Measurements from ENCODE around the gene RAB3GAP1. TPM values are rescaled to one million over a fixed set of nuclear protein-coding genes. Genes with fewer than 3 reads are reported as not detected.
"Not testable (repeated sequence)": the region's sequence is repeated elsewhere in the genome, so short reads cannot be mapped to it uniquely, and the experiment has no call there.

RAB3GAP1 gene
- total RNA-seq, 2 donors from 2014 or later, result 28.5 to 29.6 TPM

- H3K9me3 ChIP-seq (ENCODE audit: control insufficient read depth, low read length), result peaks cover 66% of the 10 kb centered on the region
- peaks cover 48% of the 10 kb centered on the region for H3K36me3 ChIP-seq (ENCODE audit: control insufficient read depth, insufficient read depth, low read length)
- no peak overlapping the region for H3K27ac Mint-ChIP-seq
- no peaks in the 10 kb centered on the region for H3K27me3 ChIP-seq (ENCODE audit: control insufficient read depth, insufficient read depth, low read length, poor library complexity, severe bottlenecking)
- H3K4me1 ChIP-seq (ENCODE audit: control insufficient read depth, insufficient read depth, low read length), result no peaks in the 10 kb centered on the region
- TF ChIP-seq, protein P1, sequence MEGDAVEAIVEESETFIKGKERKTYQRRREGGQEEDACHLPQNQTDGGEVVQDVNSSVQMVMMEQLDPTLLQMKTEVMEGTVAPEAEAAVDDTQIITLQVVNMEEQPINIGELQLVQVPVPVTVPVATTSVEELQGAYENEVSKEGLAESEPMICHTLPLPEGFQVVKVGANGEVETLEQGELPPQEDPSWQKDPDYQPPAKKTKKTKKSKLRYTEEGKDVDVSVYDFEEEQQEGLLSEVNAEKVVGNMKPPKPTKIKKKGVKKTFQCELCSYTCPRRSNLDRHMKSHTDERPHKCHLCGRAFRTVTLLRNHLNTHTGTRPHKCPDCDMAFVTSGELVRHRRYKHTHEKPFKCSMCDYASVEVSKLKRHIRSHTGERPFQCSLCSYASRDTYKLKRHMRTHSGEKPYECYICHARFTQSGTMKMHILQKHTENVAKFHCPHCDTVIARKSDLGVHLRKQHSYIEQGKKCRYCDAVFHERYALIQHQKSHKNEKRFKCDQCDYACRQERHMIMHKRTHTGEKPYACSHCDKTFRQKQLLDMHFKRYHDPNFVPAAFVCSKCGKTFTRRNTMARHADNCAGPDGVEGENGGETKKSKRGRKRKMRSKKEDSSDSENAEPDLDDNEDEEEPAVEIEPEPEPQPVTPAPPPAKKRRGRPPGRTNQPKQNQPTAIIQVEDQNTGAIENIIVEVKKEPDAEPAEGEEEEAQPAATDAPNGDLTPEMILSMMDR (conservative IDR thresholded peaks at IDR 0.05), result no peak
- no peak for DNase-seq
- H3K27me3 Mint-ChIP-seq (ENCODE audit: insufficient read depth), result no peaks in the 10 kb centered on the region
- H3K9ac ChIP-seq (ENCODE audit: extremely low read depth, low read length, poor library complexity, severe bottlenecking), result no peak overlapping the region
- H3K4me3 ChIP-seq (ENCODE audit: low read length), result no peak overlapping the region
- H3K4me3 Mint-ChIP-seq, result no peak overlapping the region
- peaks cover 80% of the 10 kb centered on the region for H3K36me3 Mint-ChIP-seq (ENCODE audit: low read depth)
- no peak overlapping the region for H3K27ac ChIP-seq (ENCODE audit: low read depth, low read length)
- no peaks in the 10 kb centered on the region for H3K4me1 Mint-ChIP-seq
- peaks cover 75% of the 10 kb centered on the region for H3K9me3 Mint-ChIP-seq
- WGBS, 2 experiments (ENCODE audit: insufficient coverage in 1 of 2, insufficient read length in 1 of 2), result 83 to 98% methylated on average over 1 to 2 of the region's 2 CpGs
These were observed 24.5 kb downstream of the RAB3GAP1 start for GRCh38 chr2:135076556-135076955.

DNA sequence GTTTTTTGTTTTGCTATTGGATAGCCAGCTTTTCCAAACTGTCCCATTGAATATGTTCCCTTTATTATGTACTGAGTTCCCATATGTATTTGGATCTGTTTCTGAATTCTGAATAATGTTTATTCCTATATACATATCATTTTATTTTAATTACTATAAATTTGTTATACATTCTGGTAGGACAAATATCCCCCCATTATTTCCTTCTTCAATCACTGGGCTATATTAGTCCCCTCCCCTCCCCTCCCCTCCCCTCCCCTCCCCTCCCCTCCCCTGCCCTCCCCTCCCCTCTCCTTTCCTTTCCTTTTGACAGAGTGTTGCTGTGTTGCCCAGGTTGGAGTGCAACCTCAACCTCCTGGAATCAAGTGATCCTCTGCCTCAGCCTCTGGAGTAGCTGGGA is 26.3 kb downstream of the RAB3GAP1 start:
- no peak overlapping the region for H3K27ac ChIP-seq (ENCODE audit: low read depth, low read length)
- H3K4me1 Mint-ChIP-seq, result no peaks in the 10 kb centered on the region
- H3K27ac Mint-ChIP-seq, result no peak overlapping the region
- H3K4me3 ChIP-seq (ENCODE audit: low read length), result no peak overlapping the region
- H3K9me3 Mint-ChIP-seq, result peaks cover 68% of the 10 kb centered on the region
- H3K4me1 ChIP-seq (ENCODE audit: control insufficient read depth, insufficient read depth, low read length), result no peaks in the 10 kb centered on the region
- H3K27me3 ChIP-seq (ENCODE audit: control insufficient read depth, insufficient read depth, low read length, poor library complexity, severe bottlenecking), result no peaks in the 10 kb centered on the region
- DNase-seq, result no peak
- TF ChIP-seq, protein P1 (conservative IDR thresholded peaks at IDR 0.05), result no peak
- no peak overlapping the region for H3K9ac ChIP-seq (ENCODE audit: extremely low read depth, low read length, poor library complexity, severe bottlenecking)
- H3K9me3 ChIP-seq (ENCODE audit: control insufficient read depth, low read length), result peaks cover 60% of the 10 kb centered on the region
- no peak overlapping the region for H3K4me3 Mint-ChIP-seq
- H3K36me3 ChIP-seq (ENCODE audit: control insufficient read depth, insufficient read depth, low read length), result peaks cover 45% of the 10 kb centered on the region
- no peaks in the 10 kb centered on the region for H3K27me3 Mint-ChIP-seq (ENCODE audit: insufficient read depth)
- peaks cover 80% of the 10 kb centered on the region for H3K36me3 Mint-ChIP-seq (ENCODE audit: low read depth)

- Mint-ChIP-seq H3K9me3 (peaks cover 26% of the 10 kb centered on the region), H3K36me3 (ENCODE audit: low read depth) (peaks cover 40% of the 10 kb centered on the region), H3K4me3 (no peak overlapping the region), H3K27ac (no peak overlapping the region), H3K27me3 (ENCODE audit: insufficient read depth) (no peaks in the 10 kb centered on the region), H3K4me1 (peaks cover 4% of the 10 kb centered on the region)
- WGBS, 2 experiments (ENCODE audit: insufficient coverage in 1 of 2, insufficient read length in 1 of 2), result 99% methylated on average over 2 of the region's 2 CpGs; no CpG with 5 or more reads in 1 of the 2 experiments
- DNase-seq, result no peak
- Histone ChIP-seq H3K27ac (ENCODE audit: low read depth, low read length) (no peak overlapping the region), H3K4me3 (ENCODE audit: low read length) (no peak overlapping the region), H3K36me3 (ENCODE audit: control insufficient read depth, insufficient read depth, low read length) (peaks cover 19% of the 10 kb centered on the region), H3K4me1 (ENCODE audit: control insufficient read depth, insufficient read depth, low read length) (no peaks in the 10 kb centered on the region), H3K9me3 (ENCODE audit: control insufficient read depth, low read length) (peaks cover 25% of the 10 kb centered on the region), H3K27me3 (ENCODE audit: control insufficient read depth, insufficient read depth, low read length, poor library complexity, severe bottlenecking) (no peaks in the 10 kb centered on the region), H3K9ac (ENCODE audit: extremely low read depth, low read length, poor library complexity, severe bottlenecking) (no peak overlapping the region)
- TF ChIP-seq, protein P1 (conservative IDR thresholded peaks at IDR 0.05), result no peak
These were observed 34.1 kb downstream of the RAB3GAP1 start for GRCh38 chr2:135086222-135086621.

GRCh38 chr2:135089597-135089996 is 37.5 kb downstream of the RAB3GAP1 start:
- not testable (repeated sequence) for H3K27ac ChIP-seq (ENCODE audit: low read depth, low read length); H3K9ac ChIP-seq (ENCODE audit: extremely low read depth, low read length, poor library complexity, severe bottlenecking); H3K27ac Mint-ChIP-seq; DNase-seq; H3K27me3 ChIP-seq (ENCODE audit: control insufficient read depth, insufficient read depth, low read length, poor library complexity, severe bottlenecking); H3K9me3 ChIP-seq (ENCODE audit: control insufficient read depth, low read length); H3K4me3 Mint-ChIP-seq; H3K4me1 ChIP-seq (ENCODE audit: control insufficient read depth, insufficient read depth, low read length); H3K27me3 Mint-ChIP-seq (ENCODE audit: insufficient read depth); H3K4me3 ChIP-seq (ENCODE audit: low read length)
- H3K36me3 ChIP-seq (ENCODE audit: control insufficient read depth, insufficient read depth, low read length), result peaks cover 26% of the 10 kb centered on the region
- peaks cover 26% of the 10 kb centered on the region for H3K36me3 Mint-ChIP-seq (ENCODE audit: low read depth)
- WGBS, 2 experiments (ENCODE audit: insufficient coverage in 1 of 2, insufficient read length in 1 of 2), result 96 to 98% methylated on average over 3 to 4 of the region's 4 CpGs
- peaks cover 12% of the 10 kb centered on the region for H3K9me3 Mint-ChIP-seq
- peaks cover 20% of the 10 kb centered on the region for H3K4me1 Mint-ChIP-seq

Data from endodermal cell (in vitro differentiated cells).